ENCODE results near the gene GJA5.

DNA sequence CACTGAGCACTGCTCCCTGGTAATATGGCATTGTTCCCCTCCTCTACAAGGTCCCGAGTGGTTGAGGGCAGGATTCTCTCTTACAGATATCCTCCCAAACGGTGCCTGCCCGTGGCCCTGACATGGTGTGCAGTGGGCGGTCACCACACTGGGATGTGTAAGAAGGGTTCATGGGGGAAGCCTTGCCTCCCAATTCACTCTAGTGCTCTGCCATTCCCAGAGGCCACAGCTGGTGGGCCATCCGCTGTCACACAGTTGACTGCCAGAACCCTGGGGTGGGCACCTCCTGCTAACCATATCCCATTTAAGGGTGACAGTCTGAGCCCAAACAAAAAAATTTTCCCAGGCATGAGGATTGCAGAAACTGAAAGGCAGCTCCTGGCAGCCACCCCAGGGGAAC is 9.1 kb downstream of the GJA5 start:
- TF ChIP-seq, protein P1, sequence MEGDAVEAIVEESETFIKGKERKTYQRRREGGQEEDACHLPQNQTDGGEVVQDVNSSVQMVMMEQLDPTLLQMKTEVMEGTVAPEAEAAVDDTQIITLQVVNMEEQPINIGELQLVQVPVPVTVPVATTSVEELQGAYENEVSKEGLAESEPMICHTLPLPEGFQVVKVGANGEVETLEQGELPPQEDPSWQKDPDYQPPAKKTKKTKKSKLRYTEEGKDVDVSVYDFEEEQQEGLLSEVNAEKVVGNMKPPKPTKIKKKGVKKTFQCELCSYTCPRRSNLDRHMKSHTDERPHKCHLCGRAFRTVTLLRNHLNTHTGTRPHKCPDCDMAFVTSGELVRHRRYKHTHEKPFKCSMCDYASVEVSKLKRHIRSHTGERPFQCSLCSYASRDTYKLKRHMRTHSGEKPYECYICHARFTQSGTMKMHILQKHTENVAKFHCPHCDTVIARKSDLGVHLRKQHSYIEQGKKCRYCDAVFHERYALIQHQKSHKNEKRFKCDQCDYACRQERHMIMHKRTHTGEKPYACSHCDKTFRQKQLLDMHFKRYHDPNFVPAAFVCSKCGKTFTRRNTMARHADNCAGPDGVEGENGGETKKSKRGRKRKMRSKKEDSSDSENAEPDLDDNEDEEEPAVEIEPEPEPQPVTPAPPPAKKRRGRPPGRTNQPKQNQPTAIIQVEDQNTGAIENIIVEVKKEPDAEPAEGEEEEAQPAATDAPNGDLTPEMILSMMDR (IDR thresholded peaks at IDR 0.05) = no peak
- TF ChIP-seq POLR2A (IDR thresholded peaks at IDR 0.05) = no peak
